CD4-positive, alpha-beta T cell treated with Interleukin-4 for 4 hours (primary cell): ENCODE data around the gene P2RY12.
A peak's percentile ranks its signal among the peaks of the same experiment; 100 is the strongest.

Experiments used
- DNase-seq: peaks from one replicate; pipeline ENCODE4 v3.0.0-alpha.2; 2020

The P2RY12 gene

GRCh38 chr3:151330899-151331298, 53.7 kb downstream of the P2RY12 start:
- DNase-seq, result no peak

- no peak for DNase-seq
Measured at GRCh38 chr3:151330379-151330778, 54.2 kb downstream of the P2RY12 start.

GRCh38 chr3:151329363-151329762, 55.2 kb downstream of the P2RY12 start, which contains the start of gene P2RY13:
Gene P2RY13 (minus strand): TSS chr3:151329549. CDS start chr3:151329528, 21 bp downstream.
- DNase-seq, result no peak

GRCh38 chr3:151328298-151328995, 56.1 kb downstream of the P2RY12 start:
- peak; percentile 30 for DNase-seq

- no peak for DNase-seq
Measured at GRCh38 chr3:151327571-151328198, 56.9 kb downstream of the P2RY12 start.

GRCh38 chr3:151322511-151322910, 62.0 kb downstream of the P2RY12 start:
- DNase-seq, result no peak

- DNase-seq, result no peak
Measured at GRCh38 chr3:151321526-151321925, 63.0 kb downstream of the P2RY12 start.

GRCh38 chr3:151320131-151320530, 64.4 kb downstream of the P2RY12 start:
- no peak for DNase-seq

- DNase-seq, result no peak
Measured at GRCh38 chr3:151319628-151320027, 64.9 kb downstream of the P2RY12 start.

- DNase-seq, result no peak
Measured at GRCh38 chr3:151318991-151319390, 65.6 kb downstream of the P2RY12 start.

GRCh38 chr3:151318313-151318712, 66.2 kb downstream of the P2RY12 start:
- no peak for DNase-seq

GRCh38 chr3:151316267-151316991, 68.1 kb downstream of the P2RY12 start, which contains the start of gene GPR87:
Gene GPR87 (minus strand): TSS chr3:151316820. CDS start chr3:151300100, 16,720 bp downstream.
- DNase-seq, result no peak

- DNase-seq, result no peak
Measured at GRCh38 chr3:151315846-151316245, 68.7 kb downstream of the P2RY12 start.

GRCh38 chr3:151315136-151315535, 69.4 kb downstream of the P2RY12 start:
- DNase-seq, result no peak

- no peak for DNase-seq
Measured at GRCh38 chr3:151314593-151314992, 70.0 kb downstream of the P2RY12 start.

- no peak for DNase-seq
Measured at GRCh38 chr3:151314137-151314536, 70.4 kb downstream of the P2RY12 start.

- DNase-seq, result no peak
Measured at GRCh38 chr3:151312972-151313371, 71.6 kb downstream of the P2RY12 start.

- DNase-seq, result no peak
Measured at GRCh38 chr3:151309566-151309965, 75.0 kb downstream of the P2RY12 start.

GRCh38 chr3:151307583-151308488, 76.7 kb downstream of the P2RY12 start:
- DNase-seq, result no peak

- DNase-seq, result no peak
Measured at GRCh38 chr3:151307131-151307530, 77.4 kb downstream of the P2RY12 start.

- DNase-seq, result no peak
Measured at GRCh38 chr3:151306168-151306810, 78.3 kb downstream of the P2RY12 start.

GRCh38 chr3:151305775-151306151, 78.8 kb downstream of the P2RY12 start:
- no peak for DNase-seq
